Occipital lobe (tissue), 2 donors: ENCODE measurements around the gene FRAS1. TPM values are rescaled to one million over a fixed set of nuclear protein-coding genes. Genes with fewer than 3 reads are reported as not detected.
"Not testable (repeated sequence)": the region's sequence is repeated elsewhere in the genome, so short reads cannot be mapped to it uniquely, and the experiment has no call there.

Source experiments
- DNase-seq: peaks from one replicate; lab custom pipeline; 2025; lab: John Stamatoyannopoulos, UW
- total RNA-seq: library from RNA; depleted of rRNA; stranded (reverse); fragments of >200 nt; gene quantifications from one replicate; pipeline ENCODE4 v1.2.3, GENCODE V29; 2014

FRAS1 gene
- total RNA-seq, 1 donor from 2014 or later = 7.0 TPM

- peak; percentile 28 for DNase-seq
Observed at GRCh38 chr4:78057600-78058550, 752 bp downstream of the FRAS1 start.

GRCh38 chr4:78058591-78059523, 1.7 kb downstream of the FRAS1 start:
- DNase-seq = no peak

GRCh38 chr4:78059524-78059889, 2.4 kb downstream of the FRAS1 start:
- no peak for DNase-seq

- no peak for DNase-seq
Observed at GRCh38 chr4:78059938-78060337, 2.8 kb downstream of the FRAS1 start.

- DNase-seq = no peak
Observed at GRCh38 chr4:78061939-78062570, 4.9 kb downstream of the FRAS1 start.

- no peak for DNase-seq
Observed at GRCh38 chr4:78065508-78066192, 8.5 kb downstream of the FRAS1 start.

GRCh38 chr4:78068481-78068880, 11.4 kb downstream of the FRAS1 start:
- DNase-seq = no peak

- no peak for DNase-seq
Observed at GRCh38 chr4:78069319-78069718, 12.2 kb downstream of the FRAS1 start.

- DNase-seq = no peak
Observed at GRCh38 chr4:78069859-78070258, 12.7 kb downstream of the FRAS1 start.

- no peak for DNase-seq
Observed at GRCh38 chr4:78070731-78071282, 13.7 kb downstream of the FRAS1 start.

- DNase-seq = no peak
Observed at GRCh38 chr4:78074759-78075158, 17.6 kb downstream of the FRAS1 start.

GRCh38 chr4:78075986-78076385, 18.9 kb downstream of the FRAS1 start:
- no peak for DNase-seq

- no peak for DNase-seq
Observed at GRCh38 chr4:78078101-78078500, 21.0 kb downstream of the FRAS1 start.

GRCh38 chr4:78079726-78080430, 22.8 kb downstream of the FRAS1 start:
- DNase-seq = no peak

GRCh38 chr4:78081541-78081940, 24.4 kb downstream of the FRAS1 start:
- DNase-seq = no peak

- DNase-seq = no peak
Observed at GRCh38 chr4:78083035-78083434, 25.9 kb downstream of the FRAS1 start.

- DNase-seq = no peak
Observed at GRCh38 chr4:78091534-78091933, 34.4 kb downstream of the FRAS1 start.

GRCh38 chr4:78092350-78092749, 35.2 kb downstream of the FRAS1 start:
- DNase-seq = not testable (repeated sequence)

- DNase-seq = no peak
Observed at GRCh38 chr4:78092850-78093249, 35.7 kb downstream of the FRAS1 start.

GRCh38 chr4:78095081-78095480, 38.0 kb downstream of the FRAS1 start:
- DNase-seq = no peak
